ENCODE measurements around the gene PCAT7.

The PCAT7 gene

GRCh38 chr9:94606646-94607422, 52.0 kb downstream of the PCAT7 start:
- DNase-seq = no peak

GRCh38 chr9:94607423-94607691, 52.5 kb downstream of the PCAT7 start:
- DNase-seq = no peak

- DNase-seq = no peak
Observed at GRCh38 chr9:94610181-94610606, 55.3 kb downstream of the PCAT7 start.

GRCh38 chr9:94611638-94612068, 56.8 kb downstream of the PCAT7 start:
- no peak for DNase-seq

- DNase-seq = no peak
Observed at GRCh38 chr9:94612071-94612470, 57.2 kb downstream of the PCAT7 start.

GRCh38 chr9:94613003-94613402, 58.1 kb downstream of the PCAT7 start:
- DNase-seq = no peak

- no peak for DNase-seq
Observed at GRCh38 chr9:94619026-94619425, 64.1 kb downstream of the PCAT7 start.
